ENCODE measurements around the gene C10orf105.

C10orf105 gene

GRCh38 chr10:71715860-71716259 is 3.7 kb downstream of the C10orf105 start:
- no peak for DNase-seq

GRCh38 chr10:71715026-71715425 is 4.6 kb downstream of the C10orf105 start:
- DNase-seq: no peak

- no peak for DNase-seq
Measured at GRCh38 chr10:71714592-71714991, 5.0 kb downstream of the C10orf105 start.

- peak; percentile 41 for DNase-seq
Measured at GRCh38 chr10:71714031-71714410, 5.6 kb downstream of the C10orf105 start.

GRCh38 chr10:71713135-71714030 is 6.2 kb downstream of the C10orf105 start:
- DNase-seq: peak; percentile 59

- DNase-seq: peak; percentile 56
Measured at GRCh38 chr10:71712572-71713134, 6.9 kb downstream of the C10orf105 start.

GRCh38 chr10:71712170-71712569 is 7.4 kb downstream of the C10orf105 start:
- no peak for DNase-seq

- DNase-seq: no peak
Measured at GRCh38 chr10:71711052-71711623, 8.4 kb downstream of the C10orf105 start.

GRCh38 chr10:71710519-71710918 is 9.1 kb downstream of the C10orf105 start:
- no peak for DNase-seq

GRCh38 chr10:71708897-71709882 is 10.4 kb downstream of the C10orf105 start:
- DNase-seq: no peak

GRCh38 chr10:71708301-71708703 is 11.3 kb downstream of the C10orf105 start:
- peak; percentile 81 for DNase-seq

GRCh38 chr10:71707240-71707789 is 12.3 kb downstream of the C10orf105 start:
- no peak for DNase-seq

GRCh38 chr10:71706216-71707121 is 13.1 kb downstream of the C10orf105 start:
- DNase-seq: no peak

GRCh38 chr10:71705582-71705981 is 14.0 kb downstream of the C10orf105 start:
- DNase-seq: no peak

GRCh38 chr10:71704816-71705215 is 14.8 kb downstream of the C10orf105 start:
- no peak for DNase-seq

GRCh38 chr10:71703577-71703976 is 16.0 kb downstream of the C10orf105 start:
- no peak for DNase-seq

- no peak for DNase-seq
Measured at GRCh38 chr10:71701496-71702132, 18.0 kb downstream of the C10orf105 start.

GRCh38 chr10:71700731-71701368 is 18.7 kb downstream of the C10orf105 start:
- no peak for DNase-seq

- no peak for DNase-seq
Measured at GRCh38 chr10:71698737-71699136, 20.8 kb downstream of the C10orf105 start.
